ENCODE measurements around the gene PBX3. TPM values are rescaled to one million over a fixed set of nuclear protein-coding genes. Genes with fewer than 3 reads are reported as not detected.

PBX3 gene
- total and polyA plus RNA-seq, 12 donors, result 14.5 to 79.6 (median 56.3) TPM

- Histone ChIP-seq H3K4me3 (no peak overlapping the region), H3K9me3 (no peaks in the 10 kb centered on the region), H3K27ac (no peak overlapping the region), H3K4me1 (no peaks in the 10 kb centered on the region), H3K27me3 (peaks cover 0 to 41% (median 0%) of the 10 kb centered on the region in 7 donors), H3K36me3 (no peaks in the 10 kb centered on the region)
- no peak for TF ChIP-seq CTCF (IDR thresholded peaks at IDR 0.05)
- WGBS, 2 donors, result 88 to 90% methylated on average over 5 of the region's 5 CpGs
- intact Hi-C loops (cut with DNase I), result no loop called here
- ATAC-seq (no peak), DNase-seq (no peak)
Measured at GRCh38 chr9:125995006-125995405, 247.8 kb downstream of the PBX3 start.

GRCh38 chr9:125995706-125996105, 248.5 kb downstream of the PBX3 start:
- TF ChIP-seq CTCF (IDR thresholded peaks at IDR 0.05), result no peak
- WGBS, 2 donors, result 81% methylated on average over 10 of the region's 10 CpGs
- DNase-seq, result no peak
- Histone ChIP-seq H3K4me1 (no peaks in the 10 kb centered on the region), H3K27me3 (peaks cover 0 to 41% (median 0%) of the 10 kb centered on the region in 7 donors), H3K4me3 (no peak overlapping the region), H3K36me3 (no peaks in the 10 kb centered on the region), H3K9me3 (no peaks in the 10 kb centered on the region), H3K27ac (no peak overlapping the region)
- intact Hi-C loops (cut with DNase I), result no loop called here
- ATAC-seq, result no peak

- no peak overlapping the region for H3K27ac ChIP-seq
- ATAC-seq (no peak), DNase-seq (no peak)
- no peak overlapping the region for H3K4me3 ChIP-seq
- H3K27me3 ChIP-seq, result peaks cover 0 to 41% (median 0%) of the 10 kb centered on the region in 7 donors
- no peak for TF ChIP-seq CTCF (IDR thresholded peaks at IDR 0.05)
- intact Hi-C loops (cut with DNase I), result no loop called here
- WGBS, 2 donors, result 91 to 92% methylated on average over 10 of the region's 10 CpGs
- H3K9me3 ChIP-seq, result no peaks in the 10 kb centered on the region
- H3K4me1 ChIP-seq, result no peaks in the 10 kb centered on the region
- no peaks in the 10 kb centered on the region for H3K36me3 ChIP-seq
Measured at GRCh38 chr9:125996791-125997190, 249.6 kb downstream of the PBX3 start.

- TF ChIP-seq CTCF (IDR thresholded peaks at IDR 0.05), result no peak
- H3K4me3 ChIP-seq, result no peak overlapping the region
- DNase-seq, result no peak
- no peak overlapping the region for H3K27ac ChIP-seq
- H3K36me3 ChIP-seq, result no peaks in the 10 kb centered on the region
- WGBS, 2 donors, result 61 to 74% methylated on average over 17 of the region's 17 CpGs
- intact Hi-C loops (cut with DNase I), result no loop called here
- no peak for ATAC-seq
- H3K27me3 ChIP-seq, result peaks cover 0 to 41% (median 0%) of the 10 kb centered on the region in 7 donors
- H3K9me3 ChIP-seq, result no peaks in the 10 kb centered on the region
- H3K4me1 ChIP-seq, result no peaks in the 10 kb centered on the region
Measured at GRCh38 chr9:125997196-125997823, 250.1 kb downstream of the PBX3 start.

Measured in heart right ventricle (tissue), 16 donors.